Stomach (tissue), 4 donors: Measurements from ENCODE around the gene CDADC1.

Experiments
- CTCF ChIP-seq, 7 experiments: fragments of 450-650 bp in 4 of 7; fragments of 200-600 bp in 3 of 7; sonication (generic) in 3 of 7; IDR thresholded peaks; one replicate each; pipeline ENCODE4 v1.5.1; 2016 to 2019; ENCODE audit warnings: antibody characterized with exemption in 7 of 7, control low read depth in 2 of 7, mild to moderate bottlenecking in 1 of 7
- POLR2A ChIP-seq, 4 donors: fragments of 450-650 bp; IDR thresholded peaks; one replicate each; pipeline ENCODE4 v1.6.1; 2016; ENCODE audit warnings: antibody characterized with exemption in 4 of 4, control low read depth in 2 of 4, mild to moderate bottlenecking in 1 of 4, moderate library complexity in 1 of 4
- POLR2AphosphoS5 ChIP-seq, 3 donors: sonication (generic); formaldehyde crosslinking; IDR thresholded peaks; one replicate each; pipeline ENCODE4 v1.6.1; 2016; ENCODE audit warnings: antibody characterized with exemption in 3 of 3

- TF ChIP-seq CTCF (IDR thresholded peaks at IDR 0.05) (no peak), POLR2AphosphoS5 (IDR thresholded peaks at IDR 0.05) (no peak), POLR2A (IDR thresholded peaks at IDR 0.05) (no peak)
Measured at GRCh38 chr13:49278211-49278610, 30.5 kb downstream of the CDADC1 start.
